Kidney epithelial cell (primary cell): ENCODE data around the gene ILF2. TPM values are rescaled to one million over a fixed set of nuclear protein-coding genes. Genes with fewer than 3 reads are reported as not detected.
A peak's percentile ranks its signal among the peaks of the same experiment; 100 is the strongest.

Experiments used
- DNase-seq: peaks from one replicate; pipeline ENCODE4 v3.0.0-alpha.2; 2010; ENCODE audit warnings: low read depth
- H3K27me3 ChIP-seq: 2 replicates; pipeline ENCODE4 v1.6.0; 2011; ENCODE audit warnings: low read length; ENCODE audit not compliant: control insufficient read depth, insufficient read depth
- H3K36me3 ChIP-seq: 2 replicates; pipeline ENCODE4 v1.5.1; 2011; ENCODE audit warnings: low read length; ENCODE audit not compliant: control insufficient read depth, insufficient read depth
- H3K4me3 ChIP-seq: 2 replicates; pipeline ENCODE4 v1.5.1; 2011; ENCODE audit warnings: low read depth, mild to moderate bottlenecking, control low read depth, low read length
- total RNA-seq: library from RNA; depleted of rRNA; stranded (reverse); fragments of >200 nt; gene quantifications from 2 replicates; pipeline ENCODE4 v1.2.3, GENCODE V29; 2015
- TF ChIP-seq, protein P1 (sequence below): IDR thresholded peaks from 2 replicates; pipeline ENCODE4 v1.5.1; 2011; ENCODE audit warnings: mild to moderate bottlenecking, moderate library complexity, low read length, control low read depth, inconsistent platforms; ENCODE audit not compliant: insufficient read depth, poor library complexity, severe bottlenecking

Gene ILF2
- total RNA-seq, 1 donor from 2014 or later = 250 TPM

DNA sequence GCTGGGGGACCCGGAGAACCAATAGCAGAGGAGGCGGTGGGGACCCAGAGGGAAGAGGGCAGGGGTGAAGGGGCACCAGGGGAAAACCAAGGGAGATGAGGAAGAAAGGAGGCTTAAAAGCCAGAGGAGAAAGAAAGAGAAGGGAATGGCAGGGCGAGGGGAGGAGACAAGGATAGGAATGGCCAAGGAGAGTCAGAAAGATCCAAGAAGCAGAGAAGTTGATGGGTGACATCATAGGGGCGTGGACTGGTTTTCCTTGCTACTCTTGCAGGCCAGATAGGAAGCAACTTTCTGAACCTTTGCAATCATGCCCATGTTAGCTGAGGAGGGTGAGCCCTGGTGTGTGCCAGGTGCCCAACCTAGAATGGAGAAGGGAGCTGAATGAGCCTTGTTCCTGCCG is 13.1 kb upstream of the ILF2 start:
- TF ChIP-seq, protein P1, sequence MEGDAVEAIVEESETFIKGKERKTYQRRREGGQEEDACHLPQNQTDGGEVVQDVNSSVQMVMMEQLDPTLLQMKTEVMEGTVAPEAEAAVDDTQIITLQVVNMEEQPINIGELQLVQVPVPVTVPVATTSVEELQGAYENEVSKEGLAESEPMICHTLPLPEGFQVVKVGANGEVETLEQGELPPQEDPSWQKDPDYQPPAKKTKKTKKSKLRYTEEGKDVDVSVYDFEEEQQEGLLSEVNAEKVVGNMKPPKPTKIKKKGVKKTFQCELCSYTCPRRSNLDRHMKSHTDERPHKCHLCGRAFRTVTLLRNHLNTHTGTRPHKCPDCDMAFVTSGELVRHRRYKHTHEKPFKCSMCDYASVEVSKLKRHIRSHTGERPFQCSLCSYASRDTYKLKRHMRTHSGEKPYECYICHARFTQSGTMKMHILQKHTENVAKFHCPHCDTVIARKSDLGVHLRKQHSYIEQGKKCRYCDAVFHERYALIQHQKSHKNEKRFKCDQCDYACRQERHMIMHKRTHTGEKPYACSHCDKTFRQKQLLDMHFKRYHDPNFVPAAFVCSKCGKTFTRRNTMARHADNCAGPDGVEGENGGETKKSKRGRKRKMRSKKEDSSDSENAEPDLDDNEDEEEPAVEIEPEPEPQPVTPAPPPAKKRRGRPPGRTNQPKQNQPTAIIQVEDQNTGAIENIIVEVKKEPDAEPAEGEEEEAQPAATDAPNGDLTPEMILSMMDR = no peak
- no peak overlapping the region for H3K4me3 ChIP-seq
- H3K36me3 ChIP-seq = no peaks in the 10 kb centered on the region
- DNase-seq = no peak
- peaks cover 21% of the 10 kb centered on the region for H3K27me3 ChIP-seq

DNA sequence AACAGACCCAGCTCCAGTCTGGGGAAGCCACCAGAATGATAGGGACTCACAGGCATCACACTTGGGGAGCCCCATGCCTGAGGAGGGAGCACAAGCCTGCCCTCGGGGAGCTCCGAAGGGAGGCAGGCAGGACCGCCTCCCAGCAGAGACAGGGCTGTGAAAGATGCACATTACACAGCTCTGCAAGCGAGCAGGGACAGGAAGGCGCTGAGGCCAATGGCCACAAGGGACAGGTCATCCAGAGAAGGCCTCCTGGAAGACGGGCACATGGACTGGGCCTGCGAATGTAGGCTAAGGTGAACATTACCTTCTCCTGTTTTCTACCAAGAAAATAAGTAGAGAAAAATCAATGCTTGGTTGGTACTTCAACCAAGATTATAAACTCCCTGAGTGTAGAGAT is 11.9 kb upstream of the ILF2 start:
- TF ChIP-seq, protein P1 = no peak
- H3K36me3 ChIP-seq = no peaks in the 10 kb centered on the region
- DNase-seq = no peak
- H3K4me3 ChIP-seq = no peak overlapping the region
- H3K27me3 ChIP-seq = peaks cover 32% of the 10 kb centered on the region

DNA sequence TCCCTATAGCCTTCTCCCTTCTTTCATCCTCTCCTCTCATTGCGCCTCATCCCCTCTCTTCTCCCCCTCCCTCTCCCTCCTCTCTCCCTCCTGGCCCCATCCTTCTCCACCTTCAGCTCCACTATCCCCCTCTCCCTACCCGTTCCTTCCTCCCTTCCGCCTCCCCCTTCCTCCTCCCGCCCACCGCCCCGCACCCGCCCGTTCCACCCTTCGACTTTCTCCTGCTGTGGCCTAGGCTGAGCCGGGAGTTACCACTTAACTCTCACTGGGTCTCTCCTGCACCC is 9.3 kb upstream of the ILF2 start:
- H3K27me3 ChIP-seq = peaks cover 32% of the 10 kb centered on the region
- no peak for DNase-seq
- TF ChIP-seq, protein P1 = no peak
- peak overlapping the region; percentile 52 for H3K4me3 ChIP-seq
- H3K36me3 ChIP-seq = no peaks in the 10 kb centered on the region

DNA sequence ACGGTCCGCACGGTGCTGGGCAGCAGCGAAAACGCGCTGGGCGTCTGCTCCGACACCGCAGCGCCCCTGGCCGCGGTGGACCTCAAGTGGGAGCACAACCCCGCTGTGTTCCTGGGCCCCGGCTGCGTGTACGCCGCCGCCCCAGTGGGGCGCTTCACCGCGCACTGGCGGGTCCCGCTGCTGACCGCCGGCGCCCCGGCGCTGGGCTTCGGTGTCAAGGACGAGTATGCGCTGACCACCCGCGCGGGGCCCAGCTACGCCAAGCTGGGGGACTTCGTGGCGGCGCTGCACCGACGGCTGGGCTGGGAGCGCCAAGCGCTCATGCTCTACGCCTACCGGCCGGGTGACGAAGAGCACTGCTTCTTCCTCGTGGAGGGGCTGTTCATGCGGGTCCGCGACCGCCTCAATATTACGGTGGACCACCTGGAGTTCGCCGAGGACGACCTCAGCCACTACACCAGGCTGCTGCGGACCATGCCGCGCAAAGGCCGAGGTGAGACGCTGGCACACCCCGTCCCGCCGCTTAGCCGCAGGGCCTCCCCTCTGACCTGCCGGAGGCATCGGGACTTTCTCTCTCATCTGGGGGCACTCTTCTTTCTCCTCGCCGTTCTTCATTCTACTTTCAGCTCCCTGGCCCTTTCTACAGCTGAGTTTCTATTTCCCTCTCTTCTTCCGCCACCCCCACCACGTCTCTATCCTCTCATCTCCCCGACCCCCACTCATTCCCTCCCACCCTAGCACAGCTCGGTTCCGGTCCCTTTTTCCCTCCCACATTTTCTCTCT is 8.7 kb upstream of the ILF2 start:
- H3K36me3 ChIP-seq = no peaks in the 10 kb centered on the region
- TF ChIP-seq, protein P1 = peak; percentile 13
- peaks cover 32% of the 10 kb centered on the region for H3K27me3 ChIP-seq
- peak overlapping the region; percentile 52 for H3K4me3 ChIP-seq
- DNase-seq = no peak

DNA sequence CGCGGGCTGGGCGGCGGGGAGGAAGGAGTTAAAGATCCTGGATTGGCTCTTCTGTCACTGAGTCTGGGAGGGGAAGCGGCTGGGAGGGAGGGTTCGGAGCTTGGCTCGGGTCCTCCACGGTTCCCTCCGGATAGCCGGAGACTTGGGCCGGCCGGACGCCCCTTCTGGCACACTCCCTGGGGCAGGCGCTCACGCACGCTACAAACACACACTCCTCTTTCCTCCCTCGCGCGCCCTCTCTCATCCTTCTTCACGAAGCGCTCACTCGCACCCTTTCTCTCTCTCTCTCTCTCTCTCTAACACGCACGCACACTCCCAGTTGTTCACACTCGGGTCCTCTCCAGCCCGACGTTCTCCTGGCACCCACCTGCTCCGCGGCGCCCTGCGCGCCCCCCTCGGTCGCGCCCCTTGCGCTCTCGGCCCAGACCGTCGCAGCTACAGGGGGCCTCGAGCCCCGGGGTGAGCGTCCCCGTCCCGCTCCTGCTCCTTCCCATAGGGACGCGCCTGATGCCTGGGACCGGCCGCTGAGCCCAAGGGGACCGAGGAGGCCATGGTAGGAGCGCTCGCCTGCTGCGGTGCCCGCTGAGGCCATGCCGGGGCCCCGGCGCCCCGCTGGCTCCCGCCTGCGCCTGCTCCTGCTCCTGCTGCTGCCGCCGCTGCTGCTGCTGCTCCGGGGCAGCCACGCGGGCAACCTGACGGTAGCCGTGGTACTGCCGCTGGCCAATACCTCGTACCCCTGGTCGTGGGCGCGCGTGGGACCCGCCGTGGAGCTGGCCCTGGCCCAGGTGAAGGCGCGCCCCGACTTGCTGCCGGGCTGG is 7.9 kb upstream of the ILF2 start, which contains the start of gene NPR1:
Gene NPR1 (plus strand): TSS at position 170 of the 818 bp plus-strand sequence. CDS start 421 bp downstream, at position 591.
- H3K27me3 ChIP-seq = peaks cover 32% of the 10 kb centered on the region

More for the DNA sequence above, 7.9 kb upstream of the ILF2 start, which contains the start of gene NPR1:
- Histone ChIP-seq H3K4me3 (peak within 1 kb of the TSS; percentile 52), H3K36me3 (no peaks in the 10 kb centered on the region)
- TF ChIP-seq, protein P1 = no peak
- no peak for DNase-seq
